HCT116 (cell line): Measurements from ENCODE around the gene KLHL3. TPM values are rescaled to one million over a fixed set of nuclear protein-coding genes. Genes with fewer than 3 reads are reported as not detected.

Experiments
- ATAC-seq: fragments of 200-7000 bp; cut with Tn5 transposase; 2 replicates; pipeline ENCODE4 v1.9.1; 2020; ENCODE audit warnings: mild to moderate bottlenecking, moderate library complexity
- BruUV-seq: library from RNA; stranded (reverse); fragments of 400-500 nt; replicated peaks from 2 replicates; lab custom pipeline; 2021; lab: Mats Ljungman, UMichigan
- CTCF ChIA-PET: fragments of 300-600 bp; sonication (Branson Sonifier 250); formaldehyde crosslinking; loops from one replicate; lab custom pipeline; 2021; ENCODE audit warnings: antibody characterized with exemption; lab: Charles Lee
- POLR2A ChIA-PET: fragments of 300-600, 350-600 bp; sonication (Branson Sonifier 250); formaldehyde crosslinking; loops from one replicate; lab custom pipeline; 2021; ENCODE audit warnings: antibody characterized with exemption; lab: Charles Lee
- RAD21 ChIA-PET, 2 experiments: fragments of 300-600 bp; sonication (Branson Sonifier 250); formaldehyde crosslinking; loops; one replicate each; lab custom pipeline; 2023; ENCODE audit warnings: low total read pairs in 2 of 2; ENCODE audit not compliant: uncharacterized antibody in 2 of 2, unreplicated experiment in 2 of 2, low non-redundant PET in 1 of 2; lab: Charles Lee
- DNase-seq: peaks from one replicate; pipeline ENCODE4 v3.0.0-alpha.2; 2010; ENCODE audit warnings: low read depth, low spot score
- H2AFZ ChIP-seq: fragments of 200-600 bp; shearing (Covaris generic), sonication (generic); 2 replicates; pipeline ENCODE4 v1.6.1; 2017; ENCODE audit warnings: low read depth, mixed run types, mixed read lengths, antibody characterized with exemption, low read length; ENCODE audit not compliant: poor library complexity, severe bottlenecking
- H3K27ac ChIP-seq: 2 replicates; pipeline ENCODE4 v1.5.1; 2012; ENCODE audit warnings: low read depth, low read length
- H3K27me3 ChIP-seq: fragments of 200-600 bp; sonication (generic); 2 replicates; pipeline ENCODE4 v1.6.1; 2016; ENCODE audit warnings: mixed run types, low read length, mixed read lengths; ENCODE audit not compliant: insufficient read depth
- H3K36me3 ChIP-seq, 2 experiments: fragments of 200-500 bp in 1 of 2; fragments of 200-600 bp in 1 of 2; sonication (Bioruptor generic) in 1 of 2; sonication (generic) in 1 of 2; 2 replicates each; pipeline versions ENCODE4 v1.5.1 to v1.6.1; 2014 to 2016; ENCODE audit warnings: low read length in 2 of 2, inconsistent platforms in 1 of 2, mixed read lengths in 1 of 2, mixed run types in 1 of 2; ENCODE audit not compliant: insufficient read depth in 2 of 2, control insufficient read depth in 1 of 2
- H3K4me1 ChIP-seq, 2 experiments: fragments of 200-600 bp in 1 of 2; sonication (generic) in 1 of 2; 2 replicates each; pipeline versions ENCODE4 v1.5.1 to v1.6.1; 2012 to 2017; ENCODE audit warnings: low read length in 2 of 2, inconsistent platforms in 1 of 2, mild to moderate bottlenecking in 1 of 2, mixed read lengths in 1 of 2, mixed run types in 1 of 2, moderate library complexity in 1 of 2; ENCODE audit not compliant: insufficient read depth in 2 of 2, control insufficient read depth in 1 of 2
- H3K4me2 ChIP-seq: fragments of 200-600 bp; sonication (generic); 2 replicates; pipeline ENCODE4 v1.6.1; 2017; ENCODE audit warnings: mixed run types, low read length, mixed read lengths
- H3K4me3 ChIP-seq, 2 experiments: fragments of 200-600 bp in 1 of 2; sonication (generic) in 1 of 2; replicated peaks in 1 of 2; 2 replicates each; pipeline ENCODE4 v1.5.1; 2011 to 2016; ENCODE audit warnings: low read length in 2 of 2, control low read depth in 1 of 2, low read depth in 1 of 2, mild to moderate bottlenecking in 1 of 2, mixed read lengths in 1 of 2, mixed run types in 1 of 2
- H3K79me2 ChIP-seq: fragments of 200-600 bp; sonication (generic); 2 replicates; pipeline ENCODE4 v1.6.1; 2017; ENCODE audit warnings: mild to moderate bottlenecking, mixed run types, low read length, moderate library complexity, mixed read lengths; ENCODE audit not compliant: insufficient read depth
- H3K9ac ChIP-seq: fragments of 200-600 bp; sonication (generic); 2 replicates; pipeline ENCODE4 v1.6.1; 2016; ENCODE audit warnings: low read length, mixed read lengths
- H3K9me2 ChIP-seq: fragments of 200-600 bp; sonication (generic), shearing (Covaris generic); 2 replicates; pipeline ENCODE4 v1.6.1; 2017; ENCODE audit warnings: mixed run types, mild to moderate bottlenecking, moderate library complexity; ENCODE audit not compliant: insufficient read depth
- H3K9me3 ChIP-seq, 2 experiments: fragments of 200-500 bp in 1 of 2; fragments of 200-600 bp in 1 of 2; sonication (Bioruptor generic) in 1 of 2; sonication (generic) in 1 of 2; 2 replicates each; pipeline ENCODE4 v1.6.1; 2014 to 2017; ENCODE audit warnings: low read length in 2 of 2, mixed read lengths in 2 of 2, inconsistent platforms in 1 of 2, low read depth in 1 of 2, mild to moderate bottlenecking in 1 of 2, mixed run types in 1 of 2, moderate library complexity in 1 of 2; ENCODE audit not compliant: control insufficient read depth in 1 of 2, insufficient read depth in 1 of 2
- H4K20me1 ChIP-seq: fragments of 200-600 bp; sonication (generic), shearing (Covaris generic); 2 replicates; pipeline ENCODE4 v1.6.1; 2017; ENCODE audit warnings: mixed run types, mild to moderate bottlenecking, moderate library complexity; ENCODE audit not compliant: insufficient read depth
- CBX3 ChIP-seq: IDR thresholded peaks from 2 replicates; pipeline ENCODE4 v1.6.1; 2012; ENCODE audit warnings: low read depth
- ELF1 ChIP-seq: IDR thresholded peaks from 2 replicates; pipeline ENCODE4 v1.6.1; 2012; ENCODE audit warnings: low read depth, borderline replicate concordance
- SP1 ChIP-seq: IDR thresholded peaks from 2 replicates; pipeline ENCODE4 v1.6.1; 2012; ENCODE audit warnings: low read depth
- SRF ChIP-seq: IDR thresholded peaks from 2 replicates; pipeline ENCODE4 v1.6.1; 2012; ENCODE audit warnings: low read depth
- TCF7L2 ChIP-seq: IDR thresholded peaks from 2 replicates; pipeline ENCODE4 v1.7.0; 2011; ENCODE audit warnings: borderline replicate concordance, inconsistent platforms; ENCODE audit not compliant: insufficient read depth, insufficient read length; ENCODE audit errors: extremely low read depth
- YY1 ChIP-seq: IDR thresholded peaks from 2 replicates; pipeline ENCODE4 v1.6.1; 2011; ENCODE audit warnings: low read length, low read depth, moderate library complexity, mild to moderate bottlenecking; ENCODE audit not compliant: insufficient replicate concordance; ENCODE audit errors: extremely low read depth
- intact Hi-C: fragments of 100-400 bp; cut with micrococcal nuclease; formaldehyde crosslinking; loops from 2 replicates; pipeline ENCODE4 v1.10.0; 2022
- total RNA-seq: library from RNA; stranded (reverse); gene quantifications from one replicate; pipeline ENCODE4 v1.2.1, GENCODE V29; 2021; ENCODE audit not compliant: unreplicated experiment

The KLHL3 gene
- total RNA-seq, 1 experiment from 2014 or later, result not detected

DNA sequence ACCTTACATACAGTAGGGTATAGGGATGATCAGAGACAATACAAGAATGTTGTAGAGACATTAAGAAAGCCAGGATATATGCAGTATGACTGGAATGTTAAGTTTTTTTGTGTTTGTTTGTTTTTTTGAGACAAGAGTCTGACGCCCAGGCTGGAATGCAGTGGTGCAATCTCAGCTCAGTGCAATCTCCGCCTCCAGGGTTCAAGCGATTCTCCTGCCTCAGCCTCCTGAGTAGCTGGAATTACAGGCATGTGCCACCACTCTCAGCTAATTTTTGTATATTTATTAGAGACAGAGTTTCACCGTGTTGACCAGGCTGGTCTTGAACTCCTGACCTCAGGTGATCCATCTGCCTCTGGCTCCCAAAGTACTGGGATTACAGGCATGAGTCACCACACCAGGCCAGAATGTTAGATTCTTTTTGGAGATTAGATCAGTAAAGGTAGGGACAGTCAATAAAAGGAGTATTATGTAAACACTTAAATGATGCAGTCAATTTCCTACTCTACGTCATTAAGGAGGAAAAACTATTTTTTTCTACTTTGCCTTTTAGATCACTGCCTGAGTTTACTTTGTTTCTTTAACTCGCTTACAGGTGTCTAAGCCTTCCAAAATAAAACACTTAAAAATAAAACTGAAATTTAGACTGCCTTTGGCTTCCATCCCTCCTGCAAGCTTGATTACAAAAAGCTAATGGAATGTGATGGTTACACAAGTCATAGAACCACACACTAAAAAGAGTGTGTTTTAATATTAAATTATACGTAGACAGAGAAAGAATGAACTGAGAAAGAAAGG, 25.0 kb upstream of the KLHL3 start:
- ChIA-PET RAD21 (no interaction called here), POLR2A (no interaction called here), CTCF (interaction anchor here (0.7 to 1.3 kb wide), 3 partner anchors 9 to 18 kb away, joined by 4 to 5 read pairs (median 4); no protein-coding TSS in a partner anchor)
- Histone ChIP-seq H2AFZ (peak overlapping the region; percentile 51), H4K20me1 (no peaks in the 10 kb centered on the region), H3K36me3 (no peaks in the 10 kb centered on the region), H3K9me3 (no peaks in the 10 kb centered on the region), H3K4me3 (no peak overlapping the region), H3K4me1 (peaks cover 0 to 11% of the 10 kb centered on the region in 2 experiments; a peak in 2 of 4 replicates), H3K27ac (no peak overlapping the region), H3K4me2 (peak overlapping the region; percentile 17; the same call in 1 of the 2 replicates), H3K27me3 (no peaks in the 10 kb centered on the region), H3K9me2 (no peaks in the 10 kb centered on the region), H3K79me2 (no peaks in the 10 kb centered on the region), H3K9ac (no peak overlapping the region)
- DNase-seq (no peak), ATAC-seq (no peak)
- intact Hi-C loops, result no loop called here
- BruUV-seq, result no TSS peak
- no peak for TF ChIP-seq SP1
- TF ChIP-seq ELF1, result no peak
- no peak for TF ChIP-seq CBX3
- TF ChIP-seq TCF7L2, result no peak

- Histone ChIP-seq H3K4me3 (no peak overlapping the region), H3K9ac (no peak overlapping the region), H3K36me3 (no peaks in the 10 kb centered on the region), H3K4me2 (no peak overlapping the region), H3K9me2 (no peaks in the 10 kb centered on the region), H2AFZ (no peak overlapping the region), H3K27me3 (no peaks in the 10 kb centered on the region), H3K4me1 (peaks cover 0 to 12% of the 10 kb centered on the region in 2 experiments; a peak in 2 of 4 replicates), H3K79me2 (no peaks in the 10 kb centered on the region), H3K9me3 (no peaks in the 10 kb centered on the region), H4K20me1 (no peaks in the 10 kb centered on the region), H3K27ac (no peak overlapping the region)
- no peak for TF ChIP-seq ELF1
- TF ChIP-seq YY1, result no peak
- no peak for TF ChIP-seq SRF
- POLR2A ChIA-PET, result no interaction called here
- CTCF ChIA-PET, result interaction anchor here (1.0 to 1.3 kb wide), 2 partner anchors 8 to 19 kb away, joined by 4 to 5 read pairs; no protein-coding TSS in a partner anchor
- intact Hi-C loops, result no loop called here
- no peak for DNase-seq
- RAD21 ChIA-PET, result no interaction called here
- no peak for ATAC-seq
- no TSS peak for BruUV-seq
Observed at GRCh38 chr5:137760294-137760693, 24.4 kb upstream of the KLHL3 start.
